ENCODE data around the gene APOA5.
"Not testable (repeated sequence)": the region's sequence is repeated elsewhere in the genome, so short reads cannot be mapped to it uniquely, and the experiment has no call there.

APOA5 gene

GRCh38 chr11:116826751-116827431 is 35.2 kb upstream of the APOA5 start:
- DNase-seq = no peak

GRCh38 chr11:116825854-116826750 is 34.4 kb upstream of the APOA5 start:
- no peak for DNase-seq

GRCh38 chr11:116825434-116825833 is 33.8 kb upstream of the APOA5 start:
- DNase-seq = no peak

- DNase-seq = no peak
Observed at GRCh38 chr11:116823031-116823843, 31.6 kb upstream of the APOA5 start, which contains the start of gene APOA4. Gene APOA4 (minus strand): TSS chr11:116823304. CDS start chr11:116823191, 113 bp downstream.

GRCh38 chr11:116822575-116822974 is 30.9 kb upstream of the APOA5 start:
- no peak for DNase-seq

GRCh38 chr11:116821050-116821918 is 29.6 kb upstream of the APOA5 start:
- no peak for DNase-seq

- no peak for DNase-seq
Observed at GRCh38 chr11:116819049-116819448, 27.4 kb upstream of the APOA5 start.

- no peak for DNase-seq
Observed at GRCh38 chr11:116814502-116814901, 22.8 kb upstream of the APOA5 start.

- DNase-seq = no peak
Observed at GRCh38 chr11:116813781-116814471, 22.2 kb upstream of the APOA5 start.

GRCh38 chr11:116813170-116813569 is 21.5 kb upstream of the APOA5 start:
- DNase-seq = no peak

GRCh38 chr11:116812109-116812508 is 20.4 kb upstream of the APOA5 start:
- DNase-seq = no peak

- no peak for DNase-seq
Observed at GRCh38 chr11:116811194-116811593, 19.5 kb upstream of the APOA5 start.

GRCh38 chr11:116808262-116809175 is 16.8 kb upstream of the APOA5 start:
- no peak for DNase-seq

- DNase-seq = no peak
Observed at GRCh38 chr11:116807601-116808261, 16.1 kb upstream of the APOA5 start.

GRCh38 chr11:116804001-116804400 is 12.3 kb upstream of the APOA5 start:
- no peak for DNase-seq

- not testable (repeated sequence) for DNase-seq
Observed at GRCh38 chr11:116801662-116802061, 10.0 kb upstream of the APOA5 start.

- no peak for DNase-seq
Observed at GRCh38 chr11:116800610-116801009, 8.9 kb upstream of the APOA5 start.

GRCh38 chr11:116798368-116798767 is 6.7 kb upstream of the APOA5 start:
- no peak for DNase-seq

- DNase-seq = no peak
Observed at GRCh38 chr11:116797816-116798215, 6.1 kb upstream of the APOA5 start.

- DNase-seq = no peak
Observed at GRCh38 chr11:116796548-116796947, 4.9 kb upstream of the APOA5 start.

Measured in right hindlimb (tissue), 1 donor.